Stimulated activated CD8-positive, alpha-beta memory T cell treated with anti-CD3 and anti-CD28 coated beads, Interleukin-4, amount 100 ng/mL, for 1 hour (primary cell): ENCODE results near the gene ACOT13.
"Not testable (repeated sequence)": the region's sequence is repeated elsewhere in the genome, so short reads cannot be mapped to it uniquely, and the experiment has no call there.

Experiments
- DNase-seq, 2 donors: peaks; one replicate each; pipeline ENCODE4 v3.0.0-alpha.2; 2020; ENCODE audit warnings: low read depth in 2 of 2, low spot score in 1 of 2

ACOT13 gene

DNA sequence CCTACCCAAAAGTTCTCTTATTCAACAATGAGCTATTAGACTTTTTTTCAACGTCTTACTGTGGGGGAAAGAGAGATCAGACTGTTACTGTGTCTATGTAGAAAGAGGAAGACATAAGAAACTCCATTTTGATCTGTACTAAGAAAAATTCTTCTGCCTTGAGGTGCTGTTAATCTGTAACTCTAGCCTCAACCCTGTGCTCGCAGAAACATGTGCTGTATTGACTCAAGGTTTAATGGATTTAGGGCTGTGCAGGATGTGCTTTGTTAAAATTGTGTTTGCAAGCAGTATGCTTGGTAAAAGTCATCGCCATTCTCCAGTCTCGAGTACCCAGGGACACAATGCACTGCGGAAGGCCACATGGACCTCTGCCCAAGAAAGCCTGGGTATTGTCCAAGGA is 5.1 kb upstream of the ACOT13 start:
- not testable (repeated sequence) for DNase-seq

DNA sequence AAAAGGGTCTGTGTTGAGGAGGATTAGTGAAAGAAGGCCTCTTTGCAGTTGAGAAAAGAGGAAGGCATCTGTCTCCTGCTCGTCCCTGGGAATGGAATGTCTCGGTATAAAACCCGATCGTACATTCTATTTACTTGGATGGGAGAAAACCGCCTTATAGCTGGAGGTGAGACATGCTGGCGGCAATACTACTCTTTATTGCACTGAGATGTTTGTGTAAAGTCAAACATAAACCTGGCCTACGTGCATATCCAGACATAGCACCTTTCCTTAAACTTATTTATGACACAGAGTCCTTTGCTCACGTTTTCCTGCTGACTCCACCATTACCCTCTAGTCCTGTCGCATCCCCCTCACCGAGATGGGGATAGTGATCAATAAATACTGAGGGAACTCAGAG is 4.6 kb upstream of the ACOT13 start:
- DNase-seq: no peak

DNA sequence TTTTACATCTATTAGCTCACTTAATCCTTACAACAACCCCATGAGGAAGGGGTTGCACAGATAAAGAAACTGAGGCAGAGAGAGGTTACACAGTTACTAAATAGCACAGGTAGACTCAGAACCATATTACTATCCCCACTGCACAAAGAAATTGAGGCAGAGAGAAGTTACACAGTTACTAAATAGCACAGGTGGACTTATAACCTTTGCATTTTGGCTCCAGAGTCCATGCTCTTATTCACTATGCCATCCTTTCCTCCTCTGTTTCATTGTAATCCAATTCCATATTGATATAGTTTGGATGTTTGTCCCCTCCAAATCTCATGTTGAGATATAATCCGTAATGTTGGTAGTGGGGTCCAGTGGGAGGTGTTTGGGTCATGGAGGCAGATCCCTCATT is 3.7 kb upstream of the ACOT13 start:
- no peak for DNase-seq

DNA sequence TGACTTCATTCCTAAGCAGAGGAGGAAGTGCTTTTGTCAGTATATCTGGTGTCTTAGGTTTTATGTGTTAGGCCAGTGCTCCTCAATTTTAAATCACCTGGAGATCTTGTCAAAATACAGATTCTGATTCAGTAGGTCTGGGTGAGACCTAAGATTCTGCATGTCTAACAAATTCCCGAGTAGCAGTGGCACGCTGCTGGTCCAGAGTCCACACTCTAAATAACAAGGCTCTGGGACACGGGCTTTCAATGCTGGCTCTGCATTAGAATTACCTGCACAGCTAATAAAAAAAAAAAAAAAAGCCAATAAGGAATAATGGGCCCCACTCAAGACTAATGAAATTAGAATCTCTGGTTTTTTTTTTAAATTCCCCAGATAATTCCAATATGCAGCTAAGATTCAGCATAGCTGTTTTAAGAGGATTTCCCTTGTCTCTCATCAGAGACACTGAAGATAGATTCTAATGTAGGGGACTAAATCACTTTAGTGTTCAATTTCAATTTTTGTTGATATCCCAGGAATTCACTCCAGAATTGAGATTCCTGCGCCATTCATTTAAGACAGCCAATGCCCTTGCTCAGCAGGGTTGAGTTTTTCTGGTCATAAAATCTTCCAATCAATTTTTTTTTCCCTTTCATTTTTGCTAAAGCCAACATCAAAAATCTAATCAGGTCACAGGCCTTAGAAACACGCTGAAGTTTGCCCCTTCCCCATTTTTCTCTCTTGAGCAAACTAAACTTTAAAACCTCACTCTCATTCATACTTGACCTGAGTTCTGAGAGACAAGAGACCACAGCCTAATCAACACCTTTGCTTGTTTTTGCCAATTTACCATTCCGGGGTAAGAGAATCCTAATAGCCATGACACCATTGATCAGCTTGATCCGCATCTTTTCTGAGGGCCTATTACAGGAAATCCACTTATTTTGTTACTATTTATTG is 2.6 kb upstream of the ACOT13 start:
- DNase-seq: no peak

GRCh38 chr6:24666097-24666640 is 708 bp upstream of the ACOT13 start:
- DNase-seq: peak in 1 of 2 donors; percentile 13

- DNase-seq: no peak
These were observed 514 bp downstream of the ACOT13 start for GRCh38 chr6:24667378-24667803.

DNA sequence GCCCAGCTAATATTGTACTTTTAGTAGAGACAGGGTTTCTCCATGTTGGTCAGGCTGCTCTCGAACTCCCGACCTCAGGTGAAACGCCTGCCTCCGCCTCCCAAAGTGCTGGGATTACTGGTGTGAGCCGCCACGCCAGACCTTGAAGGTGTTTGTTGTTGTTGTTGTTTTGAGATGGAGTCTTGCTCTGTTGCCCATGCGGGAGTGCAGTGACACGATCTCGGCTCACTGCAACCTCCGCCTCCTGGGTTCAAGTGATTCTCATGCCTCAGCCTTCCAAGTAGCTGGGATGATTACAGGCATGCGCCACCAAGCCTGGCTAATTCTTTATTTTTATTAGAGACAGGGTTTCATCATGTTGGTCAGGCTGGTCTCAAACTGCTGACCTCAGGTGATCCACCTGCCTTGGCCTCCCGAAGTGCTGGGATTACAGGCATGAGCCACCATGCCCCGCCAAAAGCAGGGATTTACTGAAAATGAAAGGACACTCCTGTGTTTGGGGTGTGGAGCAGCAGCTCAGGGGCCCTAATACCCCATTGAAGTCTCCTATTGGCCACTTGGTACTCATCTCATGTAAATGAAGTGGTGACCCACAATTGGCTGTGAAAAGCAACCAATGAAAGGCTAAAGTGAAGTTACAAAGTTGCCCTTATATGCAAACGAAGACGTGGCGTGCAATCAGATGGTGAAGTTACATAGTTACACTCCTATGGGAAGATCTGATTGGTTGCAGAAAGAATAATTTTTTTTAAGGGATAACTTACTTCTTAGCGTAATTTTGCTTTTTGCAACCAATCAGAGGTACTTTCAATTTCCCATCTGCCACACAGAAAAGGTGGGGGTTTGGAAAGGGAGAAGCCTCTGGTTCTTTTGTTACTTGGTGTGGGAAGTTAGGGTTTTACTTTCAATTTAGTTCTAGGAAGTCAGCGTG is 1.5 kb downstream of the ACOT13 start:
- not testable (repeated sequence) for DNase-seq

GRCh38 chr6:24668997-24669361 is 2.1 kb downstream of the ACOT13 start:
- no peak for DNase-seq

DNA sequence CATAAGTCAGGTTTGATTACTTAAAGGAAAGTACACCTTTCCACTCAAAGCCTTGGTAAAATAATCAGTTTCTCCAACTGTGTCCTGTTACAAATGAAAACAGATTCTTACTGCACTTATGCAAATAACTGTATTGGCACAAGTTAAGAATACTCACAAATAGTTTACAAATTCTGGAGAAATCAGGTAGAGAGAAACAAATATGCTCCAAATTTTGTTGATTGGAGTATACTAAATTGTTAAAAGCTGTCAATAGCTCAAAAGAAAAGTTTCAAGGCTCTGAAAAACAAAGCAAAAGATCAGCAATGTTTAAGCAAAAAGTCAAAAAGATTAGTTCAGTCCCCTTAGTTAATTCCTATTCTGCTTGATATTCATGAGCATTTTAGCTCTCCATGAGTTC is 3.6 kb downstream of the ACOT13 start:
- DNase-seq: not testable (repeated sequence)

- not testable (repeated sequence) for DNase-seq
These were observed 4.2 kb downstream of the ACOT13 start for GRCh38 chr6:24671077-24671476.

DNA sequence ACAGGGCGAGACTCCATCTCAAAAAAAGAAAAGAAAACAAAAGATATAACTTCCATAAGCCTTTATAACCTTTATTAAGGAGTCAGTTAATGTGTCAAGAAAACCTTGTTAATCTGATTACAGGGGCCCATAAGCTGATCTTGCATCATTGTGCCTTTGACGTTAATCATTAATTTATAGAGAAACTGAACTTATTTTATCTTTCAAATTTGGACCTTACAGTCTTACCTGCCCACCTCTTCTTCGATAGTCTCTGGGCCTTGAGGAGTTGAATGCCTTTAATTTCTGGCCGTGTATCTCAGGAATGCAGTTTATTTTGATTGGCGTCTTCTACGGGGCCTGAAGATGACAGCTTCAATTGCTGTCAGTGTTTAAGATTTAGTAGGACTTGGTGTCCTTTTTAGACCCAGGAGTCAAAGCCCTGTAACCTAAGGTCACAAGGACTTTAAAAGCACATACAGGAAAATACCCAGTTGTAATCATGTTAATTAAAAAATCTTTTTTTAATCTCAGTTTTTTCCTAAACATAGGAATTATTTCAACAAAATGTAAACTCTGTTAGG is 5.8 kb downstream of the ACOT13 start:
- DNase-seq: no peak

DNA sequence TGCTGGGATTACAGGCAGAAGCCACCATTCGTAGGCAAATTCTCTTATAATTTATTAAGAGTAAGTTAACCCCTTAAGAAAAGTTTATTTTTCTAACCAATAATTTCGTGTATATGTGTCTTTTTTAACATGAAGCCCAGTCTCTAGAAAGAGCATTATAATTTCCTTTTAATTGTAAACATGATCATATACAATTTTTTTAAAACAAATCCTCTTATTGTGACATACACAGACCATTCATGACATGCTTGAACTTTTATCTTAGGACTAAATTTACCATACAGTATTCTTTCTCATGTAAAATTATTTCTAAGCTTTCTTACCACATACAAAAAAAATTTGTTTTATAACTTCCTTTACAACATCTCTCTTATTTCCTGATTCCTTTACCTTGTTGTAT is 6.7 kb downstream of the ACOT13 start:
- no peak for DNase-seq

- not testable (repeated sequence) for DNase-seq
These were observed 12.0 kb downstream of the ACOT13 start for GRCh38 chr6:24678792-24679352.

- no peak for DNase-seq
These were observed 13.7 kb downstream of the ACOT13 start for GRCh38 chr6:24680582-24680981.

GRCh38 chr6:24683297-24684296 is 16.7 kb downstream of the ACOT13 start:
- no peak for DNase-seq

DNA sequence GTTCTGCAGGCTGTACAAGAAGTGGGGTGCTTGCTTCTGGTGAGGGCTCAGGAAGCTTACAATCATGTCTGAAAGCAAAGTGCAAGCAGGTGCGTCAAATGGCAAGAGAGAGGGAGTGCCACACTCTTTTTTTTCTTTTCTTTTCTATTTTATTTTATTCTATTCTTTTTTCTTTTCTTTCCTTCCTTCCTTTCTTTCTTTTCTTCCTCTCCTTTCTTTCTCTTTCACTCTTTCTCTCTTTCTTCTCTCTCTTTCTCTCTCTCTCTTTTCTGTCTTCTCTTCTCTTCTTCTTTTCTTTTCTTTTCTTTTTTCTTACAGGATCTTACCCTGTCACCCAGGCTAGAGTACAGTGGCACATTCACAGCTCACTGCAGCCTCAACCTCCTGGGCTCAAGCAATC is 19.5 kb downstream of the ACOT13 start:
- DNase-seq: no peak

- DNase-seq: no peak
These were observed 20.1 kb downstream of the ACOT13 start for GRCh38 chr6:24686946-24687345.

GRCh38 chr6:24689964-24690363 is 23.1 kb downstream of the ACOT13 start:
- DNase-seq: no peak

DNA sequence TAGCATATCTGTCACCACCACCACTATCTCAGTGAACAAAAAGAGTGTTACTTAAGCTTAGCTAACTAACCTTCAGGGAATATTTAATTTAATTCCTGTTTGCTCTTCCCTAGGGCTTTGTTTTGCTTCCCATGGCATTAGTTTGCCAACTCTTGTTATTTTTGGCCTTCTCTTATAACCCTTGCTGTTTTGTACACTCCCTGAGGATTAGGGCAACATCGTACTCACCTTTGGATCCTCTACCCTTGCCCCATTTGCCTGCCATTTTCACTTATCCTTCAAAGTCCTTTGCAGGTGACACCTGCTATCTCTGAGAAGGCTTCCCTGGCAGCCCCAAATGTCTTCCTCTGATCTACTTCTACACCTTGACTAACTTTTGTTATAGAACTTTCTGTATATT is 23.7 kb downstream of the ACOT13 start:
- DNase-seq: no peak

- DNase-seq: no peak
These were observed 24.7 kb downstream of the ACOT13 start for GRCh38 chr6:24691550-24691949.
